NOMO-1 (cell line): ENCODE results near the gene DPP6.

ENCODE experiments used
- DNase-seq, 2 experiments: peaks; one replicate each; lab custom pipeline; 2025; ENCODE audit not compliant: unreplicated experiment in 2 of 2; lab: John Stamatoyannopoulos, UW

DPP6 gene

DNA sequence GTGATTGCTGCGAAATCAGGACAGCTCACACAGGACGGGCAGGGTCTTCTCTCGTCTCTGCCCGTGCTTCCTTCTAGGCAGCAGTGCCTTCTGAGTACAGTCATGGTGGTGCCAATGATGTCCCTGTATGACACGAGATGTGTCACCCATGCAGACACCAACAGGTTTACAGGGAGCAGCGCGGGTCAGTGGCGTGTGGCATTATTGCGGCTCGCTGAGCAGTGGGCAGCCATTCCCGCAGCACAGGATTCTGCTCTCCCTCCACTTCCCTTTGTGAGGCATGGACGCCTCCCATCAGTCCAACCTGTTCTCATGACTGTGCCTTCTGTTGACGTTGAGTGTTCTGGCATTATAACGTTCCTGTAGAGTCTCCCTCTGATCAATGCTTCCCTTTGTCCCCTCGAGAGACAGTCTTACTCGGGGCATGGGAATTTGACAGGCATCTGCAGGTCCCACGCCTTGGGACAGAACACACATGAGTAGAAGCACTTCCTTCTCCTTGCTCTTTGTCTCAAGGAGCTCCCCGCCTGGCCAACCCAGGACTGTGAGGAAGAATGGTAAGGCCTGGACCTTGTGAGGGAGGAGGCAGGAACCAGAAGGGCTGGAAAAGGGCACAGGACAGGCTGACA is 731.2 kb downstream of the DPP6 start:
- DNase-seq = no peak

DNA sequence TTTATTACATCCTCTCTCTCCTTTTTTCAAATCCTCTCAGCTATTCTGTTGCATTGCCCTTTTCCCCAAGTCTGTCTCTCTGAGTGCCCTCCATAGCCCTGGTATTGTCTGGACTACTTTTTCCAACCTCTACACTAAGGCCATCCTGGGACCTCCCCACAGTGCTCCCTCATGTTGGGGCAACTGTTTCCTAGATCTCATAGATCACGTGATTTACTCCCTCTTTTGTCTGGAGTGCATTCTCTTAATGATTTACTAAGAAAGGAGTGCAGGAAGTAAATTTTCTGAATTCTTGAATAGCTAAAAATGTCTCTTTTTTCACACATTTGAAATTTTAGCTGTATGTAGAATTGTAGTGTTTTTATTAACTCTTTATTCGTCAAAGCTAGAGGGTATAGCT is 733.7 kb downstream of the DPP6 start:
- no peak for DNase-seq

DNA sequence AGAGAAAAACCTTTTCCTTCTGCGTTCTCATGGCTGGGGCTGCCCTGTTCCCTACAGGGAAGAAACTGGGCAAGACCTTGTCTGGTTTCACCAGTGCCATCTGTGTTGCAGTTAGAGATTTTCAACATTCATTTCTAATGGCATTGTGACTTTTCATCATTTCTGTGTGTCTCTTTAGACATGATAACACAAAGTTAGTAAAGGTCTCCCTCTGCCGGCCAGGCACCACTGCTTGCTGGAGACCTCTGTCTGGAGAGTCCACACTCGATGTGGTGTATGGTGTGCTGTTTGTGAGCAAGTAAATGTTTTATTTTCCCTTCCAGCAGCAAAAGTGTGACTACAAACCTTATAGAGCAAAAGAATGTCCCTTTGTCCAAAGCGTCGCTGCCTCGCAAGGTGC is 737.2 kb downstream of the DPP6 start:
- no peak for DNase-seq

DNA sequence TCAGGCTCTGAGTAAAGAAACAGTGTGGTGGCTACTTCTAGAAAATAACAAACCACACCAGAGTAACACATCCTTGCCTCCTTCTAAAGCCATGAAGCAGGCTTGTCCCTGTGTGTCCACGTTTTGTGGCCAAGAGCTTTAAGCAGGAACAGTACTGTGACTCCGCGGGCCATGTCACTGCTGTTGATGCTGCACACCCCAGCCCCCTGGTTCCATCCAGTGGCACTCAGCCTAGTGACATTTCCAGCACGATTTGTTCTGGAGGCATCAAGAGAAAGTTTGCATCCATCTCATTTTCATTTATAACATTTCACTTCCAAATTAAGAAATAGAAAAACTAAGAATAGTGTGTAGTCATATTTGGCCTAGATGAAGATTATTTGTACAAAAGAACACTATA is 739.4 kb downstream of the DPP6 start:
- DNase-seq = no peak

DNA sequence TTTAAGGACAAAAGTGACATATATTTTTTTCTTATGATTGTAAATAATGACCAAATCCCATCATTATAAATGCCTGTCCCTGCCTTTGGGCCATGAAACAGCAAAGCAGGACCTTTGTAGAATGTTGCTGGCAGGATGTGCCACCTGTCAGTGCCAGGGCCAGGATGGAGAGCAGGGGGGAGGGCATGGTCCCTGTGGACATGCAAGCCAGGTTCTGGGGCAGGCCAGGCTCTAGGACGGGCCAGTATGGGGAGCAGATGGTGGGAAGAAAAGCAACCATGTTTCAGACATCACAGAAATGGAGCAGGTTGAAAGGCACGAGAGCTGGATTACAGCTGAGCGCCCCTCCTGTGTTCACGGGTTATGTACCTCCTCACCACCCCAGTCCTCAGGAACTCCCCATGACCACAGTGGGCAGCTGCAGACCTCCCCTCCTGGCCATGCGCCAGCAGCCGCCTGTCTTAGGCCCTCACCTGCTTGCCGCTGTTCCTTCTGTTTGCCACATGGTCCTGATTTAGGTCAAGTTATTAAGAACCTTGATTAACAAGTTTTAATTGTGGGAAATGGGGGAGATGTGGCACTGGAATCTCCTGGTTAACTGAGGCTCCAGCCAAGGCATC is 740.3 kb downstream of the DPP6 start:
- no peak for DNase-seq

DNA sequence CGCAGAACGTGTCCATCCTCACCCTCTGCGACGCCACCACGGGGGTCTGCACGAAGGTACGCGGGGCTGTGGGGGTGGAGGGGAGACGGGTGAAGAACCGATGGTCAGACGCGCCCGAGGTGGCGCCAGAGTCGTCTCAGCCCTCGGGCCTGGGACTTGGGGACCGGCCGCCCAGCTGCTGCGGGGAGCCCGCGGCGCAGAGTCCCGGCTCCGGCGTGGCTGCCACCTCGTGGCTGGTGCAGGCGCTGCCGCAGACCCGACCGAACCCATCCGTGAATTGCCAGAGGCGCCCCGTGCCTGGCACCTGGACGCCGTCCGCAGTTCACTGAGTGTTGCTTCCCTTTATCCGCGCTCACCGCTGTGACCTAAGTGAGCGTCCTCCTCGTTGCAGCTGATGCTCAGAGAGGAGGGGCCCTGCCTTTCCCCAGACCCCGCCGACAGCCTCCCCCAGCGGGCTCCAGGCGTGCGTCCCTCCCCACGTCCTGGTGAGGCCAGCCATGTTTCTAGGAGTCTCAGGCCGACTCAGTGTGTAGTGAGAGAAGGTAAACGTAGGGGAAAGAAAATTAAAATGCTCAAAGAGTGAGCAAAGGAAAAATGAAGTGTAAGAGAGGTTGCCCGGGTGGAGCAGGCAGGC is 742.1 kb downstream of the DPP6 start:
- no peak for DNase-seq

DNA sequence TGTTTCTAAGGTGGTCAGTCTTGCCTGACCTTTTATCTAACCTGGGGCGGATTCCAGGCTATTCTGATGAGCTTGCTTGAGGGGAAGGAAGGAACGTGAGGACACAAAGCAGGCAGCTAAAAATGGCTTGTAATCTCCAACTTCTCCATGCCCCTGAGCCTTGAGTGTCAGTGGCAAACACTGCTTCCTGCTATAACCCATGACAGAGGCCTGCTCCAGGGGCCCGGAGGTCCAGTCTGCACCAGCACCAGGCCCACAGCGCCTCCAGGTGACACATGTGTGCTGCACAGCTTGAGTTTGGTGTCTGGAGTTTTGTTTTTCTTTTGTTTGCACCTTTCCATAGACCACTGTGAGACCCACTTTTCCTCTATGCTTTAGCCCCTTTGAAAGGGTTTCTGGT is 742.8 kb downstream of the DPP6 start:
- DNase-seq = no peak

DNA sequence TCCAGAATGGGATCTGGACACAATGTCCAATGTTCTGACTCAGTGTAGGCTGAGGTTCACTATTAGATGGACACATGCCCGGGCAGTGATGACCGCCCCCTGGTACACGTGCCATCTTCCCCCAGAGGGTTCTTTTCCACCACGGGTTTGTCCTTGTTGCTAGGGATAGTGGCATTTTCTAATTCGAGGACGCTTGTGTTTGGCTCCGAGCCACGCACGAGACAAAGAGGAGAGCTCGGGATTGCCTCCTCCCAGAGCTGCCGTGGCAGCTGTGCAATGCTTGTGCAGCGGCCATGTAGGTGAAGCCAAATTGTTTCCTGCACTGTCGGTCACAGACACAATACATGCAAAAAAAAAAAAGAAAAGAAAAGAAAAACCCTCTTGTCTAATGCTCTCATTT is 743.2 kb downstream of the DPP6 start:
- DNase-seq = no peak

DNA sequence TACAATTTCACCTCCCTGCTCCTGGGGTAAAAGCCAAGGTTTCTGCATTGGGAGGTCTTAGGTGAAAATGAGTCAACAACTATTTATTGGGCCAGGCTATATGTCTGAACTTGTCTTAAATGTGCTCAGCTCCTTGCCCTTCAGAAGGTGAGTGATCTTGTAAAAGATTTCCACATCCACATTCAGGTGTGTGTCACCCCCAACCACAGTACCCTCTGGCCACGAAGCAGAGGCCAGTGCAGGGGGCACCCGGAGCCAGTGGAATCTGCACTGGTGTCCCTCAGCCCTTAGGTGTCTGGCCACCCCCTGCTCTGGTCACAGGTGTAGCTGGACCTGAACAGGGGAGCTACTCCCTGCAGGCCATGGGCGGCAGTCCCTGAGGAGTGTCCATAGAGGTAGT is 752.3 kb downstream of the DPP6 start:
- no peak for DNase-seq

DNA sequence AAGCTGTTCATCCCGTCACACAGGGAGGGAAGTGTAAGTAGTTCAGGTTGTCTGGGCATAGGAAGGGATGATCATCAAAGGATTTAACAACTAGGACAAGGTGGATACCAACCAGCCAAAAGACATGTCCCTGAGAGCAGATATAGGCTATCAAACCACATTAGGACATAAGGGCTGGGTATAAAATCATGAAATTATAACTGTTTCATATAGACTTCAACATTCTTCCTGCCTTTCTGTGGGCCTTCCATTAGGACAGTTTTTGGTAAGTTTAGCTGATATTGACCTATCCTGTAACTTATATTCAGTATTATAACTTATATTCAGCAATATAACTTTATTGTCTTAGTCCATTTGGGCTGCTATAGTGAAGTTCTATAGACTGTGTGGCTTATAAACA is 759.8 kb downstream of the DPP6 start:
- DNase-seq = no peak

DNA sequence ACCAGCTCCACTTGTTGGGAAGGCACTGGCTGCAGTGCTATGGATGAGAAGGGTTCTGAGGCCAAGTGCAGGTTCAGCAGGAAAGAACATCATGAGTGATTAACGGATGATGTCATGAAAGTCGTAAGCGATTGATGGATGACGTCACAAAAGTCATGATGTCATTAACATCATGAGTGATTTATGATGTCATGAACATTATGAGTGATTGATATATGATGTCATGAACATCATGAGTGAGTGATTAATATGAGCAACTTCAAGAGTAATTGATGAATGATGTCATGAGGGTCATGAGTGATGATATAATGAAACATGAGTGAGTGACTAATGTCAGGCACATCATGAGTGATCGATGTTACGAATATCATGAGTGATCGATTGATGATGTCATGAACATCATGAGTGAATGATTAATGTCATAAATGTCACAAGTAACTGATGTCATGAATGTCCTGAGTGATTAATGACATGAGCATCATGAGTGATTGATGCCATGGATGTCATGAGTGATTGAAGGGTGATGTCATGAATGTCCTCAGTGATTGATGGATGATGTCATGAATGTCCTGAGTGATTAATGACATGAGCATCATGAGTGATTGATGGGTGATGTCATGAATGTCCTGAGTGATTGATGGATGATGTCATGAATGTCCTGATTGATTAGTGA is 765.2 kb downstream of the DPP6 start:
- no peak for DNase-seq

DNA sequence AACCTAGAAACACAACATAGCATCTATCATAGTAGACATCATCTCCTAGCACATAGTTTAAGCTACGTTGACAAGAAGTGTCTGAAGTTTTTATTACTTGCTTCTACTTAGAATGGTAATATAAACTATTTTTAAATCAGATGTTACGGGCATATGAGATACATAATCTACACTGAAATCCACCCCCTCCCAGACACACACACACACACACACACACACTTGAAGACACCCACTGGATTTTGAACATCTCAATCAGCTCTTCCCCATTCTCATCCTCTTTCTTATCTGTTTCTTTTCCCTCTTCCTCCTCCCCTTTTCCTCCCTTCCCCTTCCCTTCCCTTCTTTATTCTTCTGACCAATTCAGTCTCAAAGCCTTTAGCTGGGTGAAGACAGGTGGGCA is 774.8 kb downstream of the DPP6 start:
- no peak for DNase-seq

DNA sequence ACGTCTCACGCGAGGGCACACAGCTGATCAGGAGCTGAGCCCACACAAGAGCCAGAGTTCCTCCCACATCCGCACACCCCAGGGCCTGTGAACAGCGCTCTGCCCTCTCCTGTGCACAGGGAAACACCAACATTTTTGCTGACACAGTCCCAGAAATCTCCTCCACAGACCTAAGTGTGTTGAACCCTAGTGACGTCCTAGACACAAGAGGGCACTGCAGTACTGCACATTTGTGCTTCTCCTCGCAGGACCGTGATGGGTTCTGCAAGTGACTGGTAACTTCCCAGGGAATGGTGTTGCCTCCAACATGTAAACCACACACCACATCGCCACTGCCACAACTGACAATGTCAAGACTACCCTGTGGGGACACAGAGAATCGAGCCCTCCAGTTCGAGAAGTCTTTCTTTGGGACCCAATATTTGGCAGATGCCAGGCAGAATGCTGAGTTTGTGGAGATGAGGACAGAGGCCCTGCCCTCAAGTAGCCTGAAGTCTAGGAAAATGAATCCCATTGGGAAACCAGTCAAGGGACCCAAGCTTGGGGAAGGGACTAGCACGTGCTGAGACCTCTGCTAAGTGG is 780.5 kb downstream of the DPP6 start:
- no peak for DNase-seq

DNA sequence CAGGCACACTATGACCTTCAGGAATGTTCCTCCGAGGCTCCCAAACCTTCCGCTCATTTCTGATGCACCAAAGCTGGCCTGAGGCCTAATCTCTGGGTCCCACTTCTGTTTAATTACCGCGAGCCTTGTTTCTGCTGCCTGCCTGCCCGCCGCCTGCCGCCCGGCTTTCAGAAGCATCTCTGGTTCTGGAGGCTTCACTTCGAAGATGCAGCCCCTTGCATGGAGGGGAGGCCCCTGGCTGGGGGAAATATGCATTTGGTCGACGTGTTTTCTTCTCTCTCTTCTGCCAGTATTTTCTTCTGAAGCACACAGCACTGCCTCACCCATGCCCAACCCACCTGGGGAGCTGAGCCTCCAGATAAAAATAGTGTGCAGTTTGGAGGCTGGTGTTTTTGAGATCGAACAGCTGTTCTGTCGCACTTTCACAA is 783.8 kb downstream of the DPP6 start:
- peak in 1 of 2 experiments; percentile 18 for DNase-seq

DNA sequence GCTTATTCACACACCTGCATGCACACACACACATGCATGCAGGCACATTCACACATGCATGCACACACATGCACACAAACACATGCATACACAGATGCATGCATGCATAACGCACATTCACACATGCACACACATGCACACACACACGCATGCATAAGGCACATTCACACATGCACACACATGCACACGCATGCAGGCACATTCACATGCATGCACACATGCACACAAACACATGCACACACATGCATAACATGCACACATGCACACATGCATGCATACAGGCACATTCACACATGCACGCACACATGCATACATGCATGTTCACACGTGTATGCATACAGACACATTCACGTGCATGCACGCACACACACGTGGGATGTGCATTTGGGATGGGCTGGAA is 784.9 kb downstream of the DPP6 start:
- no peak for DNase-seq

DNA sequence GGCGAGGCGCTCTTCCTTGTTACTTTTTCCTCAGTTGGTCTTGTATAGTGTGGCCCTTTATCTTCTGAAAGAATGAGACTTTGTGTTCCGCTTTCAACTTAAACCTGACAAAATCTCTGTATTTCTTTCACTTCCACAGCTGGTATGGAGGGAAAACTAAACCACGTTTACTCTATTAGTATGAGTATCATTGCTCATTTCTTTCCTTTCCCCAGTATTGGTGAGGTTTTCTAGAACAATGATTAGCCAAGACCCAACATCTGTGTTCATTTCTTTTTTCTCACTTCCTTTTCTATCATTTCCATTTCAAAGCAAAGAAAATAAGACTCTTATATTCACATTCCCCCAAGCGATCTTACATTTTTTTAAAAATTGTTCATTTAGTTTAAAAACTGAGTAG is 785.4 kb downstream of the DPP6 start:
- no peak for DNase-seq

DNA sequence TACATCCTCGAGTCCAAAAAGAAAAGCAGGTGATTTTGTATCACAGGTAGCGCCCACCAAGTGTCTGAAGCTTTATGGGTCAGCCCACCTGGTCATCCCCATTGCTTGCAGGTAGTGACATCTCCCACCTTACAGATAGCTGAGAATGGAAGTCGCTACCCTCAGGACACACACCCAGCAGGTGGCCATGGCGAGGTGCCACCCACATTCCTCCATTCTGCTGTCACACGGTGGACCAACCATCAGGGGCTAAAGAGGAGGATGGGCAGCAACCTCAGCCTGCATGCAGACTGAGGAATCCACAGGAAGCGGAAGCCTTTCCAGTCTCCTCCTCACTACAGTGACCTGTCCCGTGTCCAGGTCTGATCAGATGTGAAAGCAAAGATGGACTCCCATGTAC is 787.9 kb downstream of the DPP6 start:
- no peak for DNase-seq

DNA sequence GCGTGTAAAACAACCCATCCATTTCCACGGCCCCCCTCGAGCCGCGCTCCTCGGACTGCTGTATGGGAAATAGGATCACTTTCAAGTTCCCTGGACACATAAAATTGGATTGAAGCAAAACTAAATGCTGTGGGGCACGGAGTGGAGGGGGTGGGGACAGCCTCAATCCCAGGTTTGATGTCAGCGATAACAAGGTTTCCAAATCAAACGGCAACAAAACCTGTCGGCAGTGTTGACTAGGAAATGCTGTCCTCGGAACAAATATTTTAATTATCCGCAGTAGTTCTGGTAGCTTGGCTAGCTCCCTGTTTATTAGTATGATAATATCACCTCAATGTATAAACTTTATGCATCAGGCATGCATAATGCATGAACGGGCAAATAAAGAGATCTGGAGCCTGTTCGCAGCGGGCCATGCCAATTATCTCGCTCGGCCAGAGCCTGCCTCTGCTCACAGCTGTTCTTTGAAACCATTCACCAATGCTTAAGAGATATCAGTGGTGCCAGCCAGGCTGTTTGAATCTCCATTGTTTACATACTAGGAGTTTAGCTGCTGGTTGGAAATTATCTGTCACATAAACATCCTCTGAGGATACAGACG is 789.6 kb downstream of the DPP6 start:
- no peak for DNase-seq

DNA sequence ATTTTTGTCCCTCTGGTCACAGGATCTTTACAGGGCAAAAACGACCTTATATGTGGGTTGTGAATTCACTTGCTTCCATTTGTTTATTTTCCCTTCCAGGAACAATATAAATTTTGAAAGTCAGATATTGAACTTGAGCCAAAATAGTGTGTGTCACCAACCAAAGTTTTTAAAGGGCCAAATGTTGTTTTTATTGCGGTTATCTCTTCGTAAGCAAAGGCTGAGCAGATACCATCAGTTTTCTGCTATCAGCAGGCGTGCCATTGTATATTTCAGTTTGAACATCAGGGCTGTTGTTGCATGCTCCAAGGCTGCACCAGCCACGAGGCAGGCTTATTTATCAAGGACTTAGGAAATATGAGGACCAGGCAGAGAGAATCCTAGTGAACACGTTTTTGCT is 790.4 kb downstream of the DPP6 start:
- DNase-seq = no peak

DNA sequence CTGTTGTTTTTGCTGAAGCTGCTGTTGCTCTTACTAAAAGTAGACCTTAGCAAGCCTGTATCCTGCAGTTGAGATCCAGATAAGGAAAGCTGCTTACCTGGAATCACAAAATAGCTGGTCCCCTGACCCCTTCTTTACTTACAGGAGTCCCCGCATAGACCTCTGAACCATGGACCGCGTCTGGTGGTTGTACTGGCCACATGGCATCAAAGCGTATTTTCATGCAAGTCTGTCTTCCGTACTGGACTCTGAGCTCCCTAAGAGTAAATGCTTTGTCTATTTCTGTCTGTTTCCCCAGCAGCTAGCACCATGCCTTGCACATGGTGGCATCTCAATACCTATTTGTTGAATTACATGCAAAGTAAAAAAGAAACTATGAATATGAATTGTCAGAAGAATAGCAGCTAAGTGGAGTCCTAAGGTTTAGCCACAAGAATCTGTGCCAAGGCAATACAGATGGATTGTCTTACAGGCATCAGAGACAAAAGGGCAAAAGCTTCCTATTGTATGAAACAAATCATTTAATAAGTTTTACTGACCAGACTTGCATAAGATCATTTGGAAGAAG is 791.6 kb downstream of the DPP6 start:
- DNase-seq = no peak

DNA sequence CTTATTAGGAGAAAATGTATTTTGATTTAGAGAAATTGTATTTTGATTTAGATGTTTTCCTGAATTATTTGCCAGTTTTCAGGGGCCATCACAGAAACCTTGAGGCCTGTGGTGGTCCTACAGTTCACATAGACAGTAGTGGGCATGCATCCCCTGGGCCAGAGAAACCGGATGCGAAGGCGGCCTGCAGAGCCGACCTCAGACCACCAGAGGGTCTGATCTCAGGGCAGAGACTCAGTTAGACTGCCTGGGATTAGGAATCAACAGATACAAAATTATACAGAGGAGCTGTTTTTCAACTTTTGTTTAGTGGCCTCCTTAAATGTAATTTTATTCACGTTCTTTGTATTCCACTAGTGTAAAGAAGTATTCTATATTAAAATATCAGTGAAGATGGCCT is 792.3 kb downstream of the DPP6 start:
- no peak for DNase-seq
